Inflammatory macrophage treated with lipopolysaccharide for 4 hours (primary cell): ENCODE results near the gene GRAP.
"Not testable (repeated sequence)": the region's sequence is repeated elsewhere in the genome, so short reads cannot be mapped to it uniquely, and the experiment has no call there.

Experiments used
- DNase-seq: peaks from one replicate; pipeline ENCODE4 v3.0.0-alpha.2; 2020

Gene GRAP

GRCh38 chr17:19041871-19042270 lies 4.9 kb downstream of the GRAP start:
- DNase-seq = not testable (repeated sequence)

GRCh38 chr17:19040350-19040749 lies 6.4 kb downstream of the GRAP start:
- not testable (repeated sequence) for DNase-seq

GRCh38 chr17:19038730-19039129 lies 8.0 kb downstream of the GRAP start:
- not testable (repeated sequence) for DNase-seq

GRCh38 chr17:19038007-19038406 lies 8.8 kb downstream of the GRAP start:
- DNase-seq = not testable (repeated sequence)

- DNase-seq = not testable (repeated sequence)
These were observed 9.2 kb downstream of the GRAP start for GRCh38 chr17:19037547-19037946.

GRCh38 chr17:19036186-19036585 lies 10.6 kb downstream of the GRAP start:
- DNase-seq = not testable (repeated sequence)

GRCh38 chr17:19032377-19032988 lies 14.3 kb downstream of the GRAP start:
- not testable (repeated sequence) for DNase-seq

- not testable (repeated sequence) for DNase-seq
These were observed 15.0 kb downstream of the GRAP start for GRCh38 chr17:19031729-19032128.

- DNase-seq = not testable (repeated sequence)
These were observed 15.8 kb downstream of the GRAP start for GRCh38 chr17:19030771-19031449.

- DNase-seq = not testable (repeated sequence)
These were observed 17.0 kb downstream of the GRAP start for GRCh38 chr17:19029740-19030139.

GRCh38 chr17:19028671-19029070 lies 18.1 kb downstream of the GRAP start:
- DNase-seq = not testable (repeated sequence)

- no peak for DNase-seq
These were observed 22.4 kb downstream of the GRAP start for GRCh38 chr17:19024101-19025078.

GRCh38 chr17:19023209-19023999 lies 23.4 kb downstream of the GRAP start:
- no peak for DNase-seq

- no peak for DNase-seq
These were observed 24.0 kb downstream of the GRAP start for GRCh38 chr17:19022747-19023146.

GRCh38 chr17:19022128-19022527 lies 24.6 kb downstream of the GRAP start:
- DNase-seq = no peak

GRCh38 chr17:19021622-19022083 lies 25.1 kb downstream of the GRAP start:
- no peak for DNase-seq

GRCh38 chr17:19021011-19021621 lies 25.6 kb downstream of the GRAP start:
- not testable (repeated sequence) for DNase-seq

GRCh38 chr17:19020016-19020415 lies 26.7 kb downstream of the GRAP start:
- DNase-seq = no peak

- no peak for DNase-seq
These were observed 27.5 kb downstream of the GRAP start for GRCh38 chr17:19019041-19019941.

- no peak for DNase-seq
These were observed 28.2 kb downstream of the GRAP start for GRCh38 chr17:19018600-19018950.
